PC-9 (cell line): ENCODE measurements around the gene UBE2H.

Experiments
- CTCF ChIP-seq: fragments of 200-600 bp; sonication (generic); conservative IDR thresholded peaks from 2 replicates; pipeline ENCODE4 v1.6.1; 2017; ENCODE audit warnings: mixed run types, antibody characterized with exemption, mild to moderate bottlenecking, moderate library complexity
- EZH2 ChIP-seq: fragments of 200-600 bp; sonication (generic); IDR thresholded peaks from 2 replicates; pipeline ENCODE4 v1.8.0; 2017; ENCODE audit warnings: antibody characterized with exemption, low read depth

- no peak for TF ChIP-seq EZH2
- TF ChIP-seq CTCF: no peak
Observed at GRCh38 chr7:129835569-129835968, 117.2 kb downstream of the UBE2H start.
